ENCODE measurements around the gene FLT3. TPM values are rescaled to one million over a fixed set of nuclear protein-coding genes. Genes with fewer than 3 reads are reported as not detected.

Gene FLT3
- polyA plus RNA-seq, 1 of the 3 experiments (the other 2 are of a cell fraction) = not detected

DNA sequence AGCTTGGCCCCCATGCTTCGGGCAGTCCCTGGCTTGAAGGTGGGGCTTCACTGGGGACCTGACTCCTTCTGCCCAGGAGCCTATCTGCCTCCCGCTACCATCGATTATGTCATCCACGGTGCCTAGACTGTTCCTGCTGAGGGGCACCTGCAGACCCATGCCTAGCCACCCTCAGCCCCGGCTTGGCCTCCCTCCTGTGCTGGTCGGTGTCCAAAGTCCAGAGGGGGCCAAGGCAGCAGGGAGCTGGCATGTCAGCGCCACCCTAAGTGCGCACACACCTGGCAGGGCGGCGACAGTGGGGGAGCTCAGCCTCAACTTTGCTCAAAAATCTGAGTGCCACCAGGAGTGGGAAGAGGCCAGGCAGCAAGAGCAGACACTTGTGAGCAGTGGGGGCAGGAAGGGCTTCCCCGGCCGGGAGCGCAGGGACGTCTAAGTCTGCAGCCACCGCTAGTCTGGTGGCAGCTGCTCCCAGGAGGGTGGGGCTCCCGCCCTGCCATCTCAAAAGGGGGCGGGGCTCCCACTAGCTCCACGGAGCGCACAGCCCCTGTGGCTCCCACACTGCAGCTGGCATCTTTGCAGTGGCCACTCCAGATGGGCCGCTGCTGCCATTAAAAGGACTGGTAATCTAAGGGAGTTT is 98.4 kb downstream of the FLT3 start (continued):
- TF ChIP-seq, protein P1, sequence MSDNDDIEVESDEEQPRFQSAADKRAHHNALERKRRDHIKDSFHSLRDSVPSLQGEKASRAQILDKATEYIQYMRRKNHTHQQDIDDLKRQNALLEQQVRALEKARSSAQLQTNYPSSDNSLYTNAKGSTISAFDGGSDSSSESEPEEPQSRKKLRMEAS (IDR thresholded peaks at IDR 0.05; ENCODE audit: low read depth) = no peak
- TF ChIP-seq TEAD4 (IDR thresholded peaks at IDR 0.05; ENCODE audit: borderline replicate concordance, insufficient read depth) (no peak), EP300 (IDR thresholded peaks at IDR 0.05; ENCODE audit: borderline replicate concordance in 1 of 2, low read depth in 1 of 2, low read length in 1 of 2) (no peak)
- TF ChIP-seq, protein P2, sequence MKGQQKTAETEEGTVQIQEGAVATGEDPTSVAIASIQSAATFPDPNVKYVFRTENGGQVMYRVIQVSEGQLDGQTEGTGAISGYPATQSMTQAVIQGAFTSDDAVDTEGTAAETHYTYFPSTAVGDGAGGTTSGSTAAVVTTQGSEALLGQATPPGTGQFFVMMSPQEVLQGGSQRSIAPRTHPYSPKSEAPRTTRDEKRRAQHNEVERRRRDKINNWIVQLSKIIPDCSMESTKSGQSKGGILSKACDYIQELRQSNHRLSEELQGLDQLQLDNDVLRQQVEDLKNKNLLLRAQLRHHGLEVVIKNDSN (IDR thresholded peaks at IDR 0.05; ENCODE audit: borderline replicate concordance, low read depth) = no peak

GRCh38 chr13:28001049-28001448 is 99.3 kb downstream of the FLT3 start:
- H3K9me2 ChIP-seq = no peaks in the 10 kb centered on the region
- TF ChIP-seq SMC3 (IDR thresholded peaks at IDR 0.05; ENCODE audit: low read depth, low read length) (no peak), MEF2A (IDR thresholded peaks at IDR 0.05; ENCODE audit: borderline replicate concordance, low read depth) (no peak), SIN3A (IDR thresholded peaks at IDR 0.05; ENCODE audit: borderline replicate concordance, low read depth, low read length) (no peak), NFIC (IDR thresholded peaks at IDR 0.05; ENCODE audit: borderline replicate concordance) (no peak), REST (IDR thresholded peaks at IDR 0.05; ENCODE audit: low read depth, low read length) (no peak), CTCF (IDR thresholded peaks at IDR 0.05) (no peak), NRF1 (IDR thresholded peaks at IDR 0.05; ENCODE audit: low read depth, low read length) (no peak), RXRA (IDR thresholded peaks at IDR 0.05; ENCODE audit: borderline replicate concordance, low read depth) (no peak)
- TF ChIP-seq, protein P1 (IDR thresholded peaks at IDR 0.05; ENCODE audit: low read depth) = no peak
- TF ChIP-seq, protein P2 (IDR thresholded peaks at IDR 0.05; ENCODE audit: borderline replicate concordance, low read depth) = no peak
- no peaks in the 10 kb centered on the region for H4K20me1 ChIP-seq (ENCODE audit: insufficient read depth)
- no peaks in the 10 kb centered on the region for H3K4me1 ChIP-seq (ENCODE audit: control insufficient read depth in 1 of 2, insufficient read depth in 2 of 2, low read depth in 1 of 2, low read length in 1 of 2)
- H3K4me2 ChIP-seq = no peak overlapping the region
- no peak overlapping the region for H3K27ac ChIP-seq (ENCODE audit: low read depth in 2 of 2, low read length in 1 of 2)
- H3F3A ChIP-seq (replicated peaks; ENCODE audit: insufficient read depth) = peaks cover 5% of the 10 kb centered on the region
- ChIA-PET CTCF (interaction anchor here (3.0 kb wide), 1 partner anchor 175 kb away, joined by 8 read pairs; no protein-coding TSS in a partner anchor), POLR2A (no interaction called here)
- no peak overlapping the region for H3K4me3 ChIP-seq (ENCODE audit: low read depth in 2 of 2, low read length in 1 of 2)
- no peaks in the 10 kb centered on the region for H3K9me3 ChIP-seq
- H2AFZ ChIP-seq (ENCODE audit: low read depth) = no peak overlapping the region
- H3K79me2 ChIP-seq (ENCODE audit: insufficient read depth) = no peaks in the 10 kb centered on the region
- 7% methylated on average over 2 of the region's 11 CpGs for WGBS (ENCODE audit: low lambda C conversion rate)
- peaks cover 29% of the 10 kb centered on the region for H3K27me3 ChIP-seq (ENCODE audit: insufficient read depth)
- H3K9ac ChIP-seq = no peak overlapping the region
- no peak for DNase-seq
- no peaks in the 10 kb centered on the region for H3K36me3 ChIP-seq (replicated peaks in 1 of 2; ENCODE audit: control insufficient read depth in 1 of 2, insufficient read depth in 2 of 2, low read length in 1 of 2)
